GM18870 (cell line): ENCODE data around the gene SLC22A4.

ENCODE experiments used
- ATAC-seq: cut with Tn5 transposase; IDR thresholded peaks from one replicate; pipeline ENCODE4 v1.9.1; 2021; ENCODE audit warnings: moderate library complexity; ENCODE audit not compliant: unreplicated experiment

SLC22A4 gene

DNA sequence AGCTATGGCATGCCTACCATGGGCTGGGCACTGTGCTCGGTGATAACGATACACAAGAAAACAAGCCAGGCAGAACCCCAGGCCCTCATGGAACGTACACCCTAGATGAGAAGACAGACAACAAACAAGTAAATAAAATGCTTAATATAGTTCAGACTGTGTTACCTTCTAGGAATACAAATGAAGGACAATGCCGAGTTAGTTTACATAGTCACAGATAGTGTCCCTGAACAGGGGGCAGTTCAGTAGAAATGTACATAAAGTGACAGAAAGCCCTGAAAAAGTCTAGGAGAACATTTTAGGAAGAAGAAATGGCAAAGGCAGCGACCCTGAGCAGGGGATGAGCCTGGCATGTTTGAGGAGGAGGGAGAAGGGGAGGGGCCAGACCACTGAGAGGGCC lies 97.1 kb downstream of the SLC22A4 start:
- no peak for ATAC-seq

DNA sequence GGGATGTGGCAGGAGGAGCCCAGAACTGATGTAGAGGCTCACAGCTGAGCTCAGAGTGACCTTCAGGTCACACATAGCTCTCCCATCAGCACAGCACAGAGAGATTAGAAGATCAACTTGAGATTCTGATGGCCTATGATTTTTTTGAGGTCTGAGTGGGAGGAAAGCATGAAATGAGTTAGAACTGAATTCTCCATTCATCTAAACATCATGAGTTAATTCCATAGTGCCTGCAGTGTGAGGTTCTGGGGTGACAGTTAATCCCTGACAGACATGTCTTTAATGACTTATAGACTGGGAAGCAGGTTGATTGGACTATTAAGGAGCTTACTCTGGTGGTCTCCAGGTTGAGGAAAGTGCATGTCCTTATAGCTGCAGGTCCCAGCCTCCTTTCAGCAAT lies 97.7 kb downstream of the SLC22A4 start:
- ATAC-seq = no peak

GRCh38 chr5:132392411-132392810 lies 98.2 kb downstream of the SLC22A4 start:
- no peak for ATAC-seq

DNA sequence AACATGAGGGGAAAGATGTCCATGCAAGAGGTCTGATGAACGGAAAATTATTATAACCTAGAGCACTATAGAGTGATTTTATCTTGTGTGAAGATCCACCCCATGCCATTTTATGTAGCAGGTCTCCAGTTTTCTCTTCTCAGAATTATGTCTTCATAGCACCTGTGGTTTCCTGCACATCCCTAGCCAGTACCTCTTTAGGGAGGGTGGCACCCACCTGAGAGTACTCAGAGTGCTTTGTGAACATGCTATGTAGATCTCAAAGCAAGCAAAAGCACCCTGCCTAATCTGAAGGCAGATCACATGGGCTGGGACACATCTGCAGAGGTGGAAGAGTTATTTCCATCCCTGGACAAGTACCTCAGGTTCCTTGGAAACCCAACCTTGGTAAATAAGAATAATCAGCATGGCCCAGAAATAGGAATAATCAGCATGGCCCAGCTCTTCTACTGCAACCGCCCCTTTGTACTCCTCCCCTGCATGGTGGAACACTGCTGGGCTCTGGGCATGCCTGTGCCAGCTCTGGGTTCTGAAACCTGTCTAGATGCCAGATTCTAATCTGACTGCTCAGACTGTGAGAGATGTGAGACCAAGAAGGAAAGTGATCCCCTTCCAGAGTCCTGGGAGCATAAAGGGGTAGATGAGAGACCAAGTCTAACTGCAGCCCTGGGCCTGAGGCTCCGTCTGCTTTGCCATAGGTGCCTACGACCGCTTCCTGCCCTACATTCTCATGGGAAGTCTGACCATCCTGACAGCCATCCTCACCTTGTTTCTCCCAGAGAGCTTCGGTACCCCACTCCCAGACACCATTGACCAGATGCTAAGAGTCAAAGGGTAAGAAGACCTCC lies 99.0 kb downstream of the SLC22A4 start:
- no peak for ATAC-seq
